ENCODE data around the gene DCX.

GRCh38 chrX:111302284-111302683, 109.7 kb downstream of the DCX start:
- TF ChIP-seq CTCF (IDR thresholded peaks at IDR 0.05; ENCODE audit: insufficient read depth, low read length, poor library complexity, severe bottlenecking) (no peak), EZH2phosphoT487 (conservative IDR thresholded peaks at IDR 0.05; ENCODE audit: low read length) (no peak)
